ENCODE data around the gene PTPN9.
"Not testable (repeated sequence)": the region's sequence is repeated elsewhere in the genome, so short reads cannot be mapped to it uniquely, and the experiment has no call there.

PTPN9 gene

GRCh38 chr15:75582943-75583342 lies 3.8 kb upstream of the PTPN9 start:
- not testable (repeated sequence) for DNase-seq

- peak in 3 of 5 experiments; percentile 13 to 56 (median 16) for DNase-seq
Observed at GRCh38 chr15:75578173-75578947, 755 bp downstream of the PTPN9 start.

GRCh38 chr15:75577401-75578172 lies 1.5 kb downstream of the PTPN9 start:
- DNase-seq, result peak in 1 of 5 experiments; percentile 15

- peak in 1 of 5 experiments; percentile 9 for DNase-seq
Observed at GRCh38 chr15:75573648-75574384, 5.3 kb downstream of the PTPN9 start.

DNA sequence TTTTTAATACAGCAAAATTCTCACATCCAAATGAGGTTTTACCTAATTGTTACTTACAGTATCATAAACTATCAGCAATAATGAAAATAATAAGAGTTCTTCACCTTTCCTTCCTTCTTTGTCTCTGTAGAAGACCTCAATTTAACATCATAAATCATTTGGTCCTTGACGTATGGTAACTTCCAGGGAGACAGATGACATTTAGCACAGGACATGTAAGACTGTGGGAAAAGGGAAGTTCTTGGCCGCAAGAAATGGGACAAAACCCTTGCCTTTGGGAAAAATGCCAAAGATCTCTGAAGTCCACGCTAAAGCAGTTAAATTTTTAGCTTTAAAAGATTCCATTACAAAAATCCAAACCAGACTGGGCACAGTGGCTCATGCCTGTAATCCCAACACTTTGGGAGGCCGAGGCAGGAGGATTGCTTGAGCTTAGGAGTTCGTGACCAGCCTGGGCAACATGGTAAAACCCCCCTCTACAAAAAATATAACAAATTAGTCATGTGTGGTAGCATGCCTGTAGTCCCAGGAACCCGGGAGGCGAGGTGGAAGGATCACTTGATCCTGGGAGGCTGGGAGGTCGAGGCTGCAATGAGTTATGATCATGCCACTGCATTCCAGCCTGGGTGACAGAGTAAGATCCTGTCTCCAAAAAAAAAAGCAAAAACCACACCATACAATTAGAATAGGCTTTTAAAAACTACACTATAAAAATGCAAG lies 8.8 kb downstream of the PTPN9 start:
- DNase-seq, result no peak

DNA sequence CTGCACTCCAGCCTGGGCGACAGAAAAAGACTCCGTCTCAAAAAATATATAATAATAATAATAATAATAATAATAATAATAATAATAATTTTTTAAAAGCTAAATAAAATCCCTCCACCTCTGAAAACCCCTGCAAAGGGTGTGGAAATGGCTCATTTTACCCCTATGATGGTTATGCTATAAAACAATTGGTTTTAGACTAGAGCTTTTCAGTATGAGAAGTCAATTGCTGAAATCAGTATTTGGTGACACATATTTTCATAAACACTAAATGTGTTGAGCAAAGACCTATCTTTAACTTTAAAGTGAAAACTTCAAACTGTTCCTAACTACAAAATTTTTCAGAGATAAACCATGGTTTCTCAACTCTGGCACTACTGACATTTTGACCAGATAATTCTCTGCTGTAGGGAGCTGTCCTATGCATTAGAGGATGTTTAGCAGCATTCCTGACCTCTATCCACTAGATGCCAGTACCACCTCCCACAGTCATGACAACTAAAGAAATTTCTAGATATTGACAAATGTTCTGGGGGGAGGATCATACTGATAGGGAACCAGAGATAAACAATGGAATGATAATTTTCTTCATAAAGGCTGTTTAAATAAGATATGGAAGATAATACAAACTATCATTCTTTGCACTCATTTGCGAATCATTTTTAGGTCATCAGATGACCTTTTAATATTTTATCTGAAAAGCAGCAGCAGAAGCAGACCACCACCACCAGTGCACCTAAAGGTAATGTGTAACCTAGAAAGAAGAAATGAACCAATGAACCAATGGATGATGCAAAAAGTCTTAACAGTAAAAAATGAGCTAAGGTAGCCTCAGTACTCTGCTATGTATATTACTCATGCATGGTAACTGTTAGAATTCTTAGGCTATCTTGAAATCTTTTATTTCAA lies 13.8 kb downstream of the PTPN9 start:
- DNase-seq, result no peak

GRCh38 chr15:75561888-75562287 lies 17.2 kb downstream of the PTPN9 start:
- DNase-seq, result no peak

DNA sequence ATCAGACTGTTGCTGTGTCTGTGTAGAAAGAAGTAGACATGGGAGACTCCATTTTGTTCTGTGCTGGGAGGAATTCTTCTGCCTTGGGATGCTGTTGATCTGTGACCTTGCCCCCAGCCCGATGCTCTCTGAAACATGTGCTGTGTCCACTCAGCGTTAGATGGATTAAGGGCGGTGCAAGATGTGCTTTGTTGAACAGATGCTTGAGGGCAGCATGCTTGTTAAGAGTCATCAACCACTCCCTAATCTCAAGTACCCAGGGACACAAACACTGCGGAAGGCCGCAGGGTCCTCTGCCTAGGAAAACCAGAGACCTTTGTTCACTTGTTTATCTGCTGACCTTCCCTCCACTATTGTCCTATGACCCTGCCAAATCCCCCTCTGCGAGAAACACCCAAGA lies 19.8 kb downstream of the PTPN9 start:
- not testable (repeated sequence) for DNase-seq

DNA sequence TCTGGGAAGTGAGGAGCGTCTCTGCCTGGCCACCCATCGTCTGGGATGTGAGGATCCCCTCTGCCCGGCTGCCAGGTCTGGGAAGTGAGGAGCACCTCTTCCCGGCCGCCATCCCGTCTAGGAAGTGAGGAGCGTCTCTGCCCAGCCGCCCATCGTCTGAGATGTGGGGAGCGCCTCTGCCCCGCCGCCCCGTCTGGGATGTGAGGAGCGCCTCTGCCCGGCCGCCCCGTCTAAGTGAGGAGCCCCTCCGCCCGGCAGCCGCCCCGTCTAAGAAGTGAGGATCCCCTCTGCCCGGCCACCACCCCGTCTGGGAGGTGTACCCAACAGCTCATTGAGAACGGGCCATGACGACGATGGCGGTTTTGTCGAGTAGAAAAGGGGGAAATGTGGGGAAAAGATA lies 20.2 kb downstream of the PTPN9 start:
- not testable (repeated sequence) for DNase-seq

DNA sequence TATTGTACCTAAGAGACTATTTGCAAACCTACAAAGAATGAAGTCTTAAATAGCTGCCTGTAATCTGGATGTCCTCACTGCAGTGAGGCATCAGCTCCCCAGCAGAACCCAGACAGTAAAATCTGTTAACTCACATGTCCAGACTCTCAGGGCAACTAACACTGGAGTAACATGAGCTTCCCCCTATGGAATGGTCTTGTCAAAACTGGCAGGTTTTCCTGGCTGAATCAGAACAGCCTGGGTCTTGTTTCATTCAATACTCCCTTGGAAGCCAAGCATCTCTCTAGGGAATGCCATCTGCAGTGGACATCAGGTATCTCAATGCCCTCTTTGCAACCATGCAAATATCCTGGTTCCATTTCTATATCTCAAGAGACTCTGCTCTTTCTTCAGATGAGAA lies 24.4 kb downstream of the PTPN9 start:
- DNase-seq, result no peak

DNA sequence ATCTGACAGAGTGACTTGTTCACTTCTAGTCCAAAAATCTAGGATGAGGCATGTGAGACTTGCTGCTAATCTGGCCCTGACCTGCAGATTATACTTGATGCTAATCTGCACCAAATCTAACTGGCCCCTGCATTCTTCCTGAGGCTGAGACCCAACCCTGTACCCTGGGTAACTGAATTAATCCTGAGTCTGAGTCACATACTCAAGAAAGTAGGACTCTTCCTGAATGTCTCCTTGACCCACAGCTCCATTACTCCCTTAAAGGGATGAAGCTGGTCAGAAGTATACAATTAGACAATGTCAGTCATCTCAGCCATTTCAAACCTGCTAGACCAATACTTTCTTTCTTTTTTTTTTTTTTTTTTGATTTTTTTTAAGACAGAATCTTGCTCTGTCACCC lies 25.5 kb downstream of the PTPN9 start:
- no peak for DNase-seq

DNA sequence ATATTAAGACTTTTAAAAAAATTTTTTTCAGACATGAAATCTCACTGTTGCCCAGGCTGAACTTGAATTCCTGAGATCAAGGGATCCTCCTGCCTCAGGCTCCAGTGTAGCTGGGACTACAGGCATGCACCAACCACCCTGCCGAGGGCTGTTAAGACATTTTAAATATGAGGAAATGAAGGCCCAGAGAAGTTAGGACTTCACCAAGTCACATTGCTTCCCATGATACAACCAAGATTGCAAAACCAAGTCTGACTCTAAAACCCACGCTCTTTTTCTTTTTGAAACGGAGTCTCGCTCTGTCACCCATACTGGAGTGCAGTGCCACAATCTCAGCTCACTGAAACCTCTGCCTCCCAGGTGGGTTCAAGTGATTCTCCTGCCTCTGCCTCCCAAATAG lies 28.0 kb downstream of the PTPN9 start:
- DNase-seq, result no peak

GRCh38 chr15:75545064-75545463 lies 34.1 kb downstream of the PTPN9 start:
- DNase-seq, result no peak

DNA sequence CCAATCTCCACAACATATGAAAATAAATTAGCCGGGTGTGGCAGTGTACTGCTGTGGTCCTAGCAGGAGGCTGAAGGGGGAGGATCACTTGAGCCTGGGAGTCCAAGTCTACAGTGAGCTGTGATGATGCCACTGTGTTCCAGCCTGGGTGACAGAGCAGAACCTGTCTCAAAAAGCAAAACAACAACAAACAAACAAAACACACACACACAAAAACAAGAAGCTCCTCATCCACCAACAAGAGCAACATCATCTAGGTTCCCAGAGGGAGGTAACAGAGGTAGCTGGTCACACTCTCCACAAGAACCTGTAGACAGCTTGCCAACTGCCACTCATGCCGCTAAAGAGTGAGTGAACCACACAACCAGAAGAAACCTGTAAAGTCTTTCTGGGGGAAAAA lies 34.8 kb downstream of the PTPN9 start:
- peak in 1 of 5 experiments; percentile 19 for DNase-seq

- not testable (repeated sequence) for DNase-seq
Observed at GRCh38 chr15:75542949-75543545, 36.1 kb downstream of the PTPN9 start.

DNA sequence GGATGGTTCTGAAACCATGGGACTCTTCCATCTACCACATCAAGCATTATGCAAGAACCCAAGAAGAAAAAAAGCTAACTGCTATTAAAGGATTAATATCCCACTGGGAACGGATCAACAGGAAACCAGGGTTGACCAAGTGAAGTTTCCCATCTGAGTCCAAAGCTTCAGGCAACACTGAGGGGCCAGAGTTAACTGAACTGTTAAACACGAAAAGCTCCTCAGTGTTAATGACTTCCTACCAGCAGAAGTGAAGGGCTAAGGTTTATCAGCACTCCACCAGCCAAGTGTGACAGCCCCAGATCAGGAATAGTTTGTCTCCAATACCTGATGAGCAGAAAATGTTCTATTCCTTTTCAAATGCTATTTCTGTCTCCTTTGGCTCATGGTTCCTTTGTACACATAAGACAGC lies 36.7 kb downstream of the PTPN9 start:
- no peak for DNase-seq

- no peak for DNase-seq
Observed at GRCh38 chr15:75538376-75538775, 40.7 kb downstream of the PTPN9 start.

DNA sequence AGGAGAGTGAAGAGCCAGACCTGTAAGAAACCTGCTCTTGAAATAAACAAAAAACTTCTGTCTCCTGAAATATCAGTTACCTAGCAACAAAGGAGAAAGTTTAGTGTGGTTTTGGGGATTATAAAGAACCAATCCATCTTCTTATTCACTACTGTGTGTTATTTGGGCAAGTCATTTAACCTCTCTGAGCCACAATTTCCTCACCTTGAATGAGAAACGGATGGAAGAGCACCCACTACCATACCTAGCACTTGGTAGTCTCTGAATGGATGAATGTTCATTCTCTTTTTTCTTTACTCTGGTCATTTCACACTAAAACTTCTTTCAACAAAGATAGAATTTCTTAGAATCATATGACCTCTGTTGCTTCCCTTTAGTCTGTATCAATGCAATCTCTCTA lies 45.2 kb downstream of the PTPN9 start:
- peak in 1 of 5 experiments; percentile 4 for DNase-seq

- DNase-seq, result no peak
Observed at GRCh38 chr15:75532413-75533250, 46.5 kb downstream of the PTPN9 start.

DNA sequence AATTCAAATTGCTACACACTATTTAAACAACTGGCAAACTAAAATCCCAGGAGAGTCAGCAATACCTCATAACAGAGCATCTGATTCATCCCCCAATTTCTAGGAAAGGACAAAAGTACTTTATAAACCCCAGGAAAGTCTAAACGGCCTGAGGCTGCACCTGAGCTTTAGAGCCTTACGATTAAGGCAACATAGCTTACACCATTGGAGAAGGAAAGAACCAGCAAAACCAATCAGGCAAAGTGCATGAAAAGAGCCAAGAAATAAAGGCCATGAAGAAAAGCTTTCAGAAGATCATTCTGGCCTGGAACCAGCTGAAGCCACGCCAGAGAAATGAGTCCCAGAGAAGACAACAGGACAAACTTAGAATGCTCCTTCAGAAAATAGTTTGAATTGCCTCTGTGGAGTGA lies 48.1 kb downstream of the PTPN9 start:
- peak in 1 of 5 experiments; percentile 4 for DNase-seq
